ENCODE results near the gene FNDC10.

- TF ChIP-seq CTCF (IDR thresholded peaks at IDR 0.05; ENCODE audit: insufficient read depth, low read length, poor library complexity, severe bottlenecking) (no peak), EZH2phosphoT487 (conservative IDR thresholded peaks at IDR 0.05; ENCODE audit: low read length) (no peak)
Observed at GRCh38 chr1:1582585-1583346, 17.2 kb downstream of the FNDC10 start.
